Liver (tissue), 9 donors: ENCODE results near the gene EGF. TPM values are rescaled to one million over a fixed set of nuclear protein-coding genes. Genes with fewer than 3 reads are reported as not detected.
"Not testable (repeated sequence)": the region's sequence is repeated elsewhere in the genome, so short reads cannot be mapped to it uniquely, and the experiment has no call there.

Source experiments
- DNase-seq: peaks from one replicate; pipeline ENCODE4 v3.0.0-alpha.2; 2017; ENCODE audit warnings: low spot score
- H3K27ac ChIP-seq, 2 donors: one replicate each; pipeline ENCODE4 v1.7.0; 2013; ENCODE audit warnings: inconsistent platforms in 2 of 2, low read length in 2 of 2, control low read depth in 1 of 2, low read depth in 1 of 2, mild to moderate bottlenecking in 1 of 2
- H3K27me3 ChIP-seq, 4 donors: one replicate each; pipeline versions ENCODE4 v1.6.1 to v1.7.0; 2013; ENCODE audit warnings: low read length in 3 of 4, inconsistent platforms in 1 of 4, mild to moderate bottlenecking in 1 of 4, moderate library complexity in 1 of 4; ENCODE audit not compliant: control insufficient read depth in 4 of 4, insufficient read depth in 4 of 4
- H3K36me3 ChIP-seq, 4 donors: one replicate each; pipeline versions ENCODE4 v1.6.1 to v1.7.0; 2013; ENCODE audit warnings: low read length in 3 of 4, mild to moderate bottlenecking in 3 of 4, low read depth in 1 of 4, moderate library complexity in 1 of 4; ENCODE audit not compliant: control insufficient read depth in 4 of 4, insufficient read depth in 3 of 4
- H3K4me1 ChIP-seq, 4 donors: one replicate each; pipeline versions ENCODE4 v1.6.1 to v1.7.0; 2013; ENCODE audit warnings: low read length in 3 of 4, mild to moderate bottlenecking in 3 of 4, moderate library complexity in 1 of 4; ENCODE audit not compliant: control insufficient read depth in 4 of 4, insufficient read depth in 4 of 4
- H3K4me3 ChIP-seq, 3 donors: one replicate each; pipeline versions ENCODE4 v1.6.1 to v1.7.0; 2013; ENCODE audit warnings: low read length in 3 of 3, control low read depth in 1 of 3, low read depth in 1 of 3, mild to moderate bottlenecking in 1 of 3
- H3K9ac ChIP-seq, 2 donors: one replicate each; pipeline ENCODE4 v1.7.0; 2013; ENCODE audit warnings: low read length in 2 of 2, mild to moderate bottlenecking in 2 of 2, moderate library complexity in 2 of 2, control low read depth in 1 of 2, low read depth in 1 of 2
- H3K9me3 ChIP-seq, 4 donors: one replicate each; pipeline versions ENCODE4 v1.6.1 to v1.7.0; 2013; ENCODE audit warnings: low read length in 3 of 4; ENCODE audit not compliant: control insufficient read depth in 4 of 4
- ATF3 ChIP-seq: IDR thresholded peaks from 2 replicates; pipeline ENCODE4 v1.6.1; 2016; ENCODE audit warnings: antibody characterized with exemption
- CTCF ChIP-seq: fragments of 150-350 bp; IDR thresholded peaks from 2 replicates; pipeline ENCODE4 v1.5.1; 2017; ENCODE audit warnings: improper control_type of control experiment, low read depth, low read length; ENCODE audit not compliant: missing input control
- FOXA1 ChIP-seq: IDR thresholded peaks from 2 replicates; pipeline ENCODE4 v1.6.1; 2016; ENCODE audit warnings: antibody characterized with exemption
- GABPA ChIP-seq, 2 donors: IDR thresholded peaks in 1 of 2; conservative IDR thresholded peaks in 1 of 2; 2 replicates each; pipeline ENCODE4 v1.6.1; 2016; ENCODE audit warnings: antibody characterized with exemption in 2 of 2, mild to moderate bottlenecking in 1 of 2, moderate library complexity in 1 of 2
- HNF4G ChIP-seq: IDR thresholded peaks from 2 replicates; pipeline ENCODE4 v1.6.1; 2016; ENCODE audit warnings: antibody characterized with exemption
- NR2F2 ChIP-seq: IDR thresholded peaks from 2 replicates; pipeline ENCODE4 v1.6.1; 2016; ENCODE audit warnings: antibody characterized with exemption
- RAD21 ChIP-seq, 2 donors: IDR thresholded peaks; 2 replicates each; pipeline ENCODE4 v1.6.1; 2016; ENCODE audit warnings: antibody characterized with exemption in 2 of 2, mild to moderate bottlenecking in 2 of 2
- YY1 ChIP-seq: IDR thresholded peaks from 2 replicates; pipeline ENCODE4 v1.6.1; 2016; ENCODE audit warnings: antibody characterized with exemption, mild to moderate bottlenecking
- WGBS: extraction: QIAGEN DNeasy Blood & Tissue Kit; methylation state at CpG from one replicate; pipeline ENCODE4 v1.1.7; 2013; 5-methylcytosine and 5-hydroxymethylcytosine counted together
- polyA plus RNA-seq, 2 donors: library from polyadenylated mRNA; stranded (reverse) in 1 of 2; unstranded in 1 of 2; fragments of 200-250 nt in 1 of 2; fragments of >200 nt in 1 of 2; fragmentation: Nextera tagmentation in 1 of 2; extraction: Ambion mirVana in 1 of 2; gene quantifications; one replicate each; pipeline versions ENCODE4 v1.2.1 to v1.2.3, GENCODE V29; 2013 to 2015
- total RNA-seq, 2 donors: library from RNA; depleted of rRNA; stranded (reverse); fragments of >200 nt; gene quantifications; one replicate each; pipeline ENCODE4 v1.2.3, GENCODE V29; 2014
- donor health status: healthy.
- donor health status: healthy.
- donor health status: healthy.
- donor health status: healthy.
- donor health status: healthy.

Gene EGF
- total and polyA plus RNA-seq, 4 donors: 0.65 TPM; not detected in 3

- TF ChIP-seq CTCF (no peak), NR2F2 (no peak)
Measured at GRCh38 chr4:109930872-109931271, 18.2 kb downstream of the EGF start (continued).

- DNase-seq: no peak
- Histone ChIP-seq H3K36me3 (no peaks in the 10 kb centered on the region), H3K4me1 (no peaks in the 10 kb centered on the region), H3K9ac (no peak overlapping the region), H3K27ac (no peak overlapping the region), H3K9me3 (no peaks in the 10 kb centered on the region), H3K27me3 (no peaks in the 10 kb centered on the region), H3K4me3 (no peak overlapping the region)
- WGBS: 91% methylated on average over 4 of the region's 4 CpGs
- TF ChIP-seq HNF4G (no peak), CTCF (no peak), GABPA (IDR thresholded peaks at IDR 0.05 in 1 of 2, conservative IDR thresholded peaks at IDR 0.05 in 1 of 2) (no peak), FOXA1 (no peak), ATF3 (no peak), YY1 (no peak), RAD21 (IDR thresholded peaks at IDR 0.05) (no peak)
Measured at GRCh38 chr4:109931318-109931717, 18.6 kb downstream of the EGF start.

- not testable (repeated sequence) for H3K27ac ChIP-seq, H3K9me3 ChIP-seq, H3K4me1 ChIP-seq, H3K4me3 ChIP-seq, H3K9ac ChIP-seq, H3K27me3 ChIP-seq, DNase-seq, H3K36me3 ChIP-seq
- 95% methylated on average over 3 of the region's 3 CpGs for WGBS
Measured at GRCh38 chr4:109937352-109937751, 24.7 kb downstream of the EGF start.

GRCh38 chr4:109939190-109939589 lies 26.5 kb downstream of the EGF start:
- no peak for DNase-seq

More at GRCh38 chr4:109939190-109939589, 26.5 kb downstream of the EGF start:
- Histone ChIP-seq H3K4me1 (peaks cover 0 to 9% (median 5%) of the 10 kb centered on the region in 4 donors), H3K4me3 (no peak overlapping the region), H3K9me3 (no peaks in the 10 kb centered on the region), H3K36me3 (no peaks in the 10 kb centered on the region), H3K27ac (no peak overlapping the region), H3K27me3 (no peaks in the 10 kb centered on the region), H3K9ac (no peak overlapping the region)
- WGBS: 87% methylated on average over 7 of the region's 7 CpGs
- TF ChIP-seq HNF4G (no peak), RAD21 (IDR thresholded peaks at IDR 0.05) (no peak)
